Measurements from ENCODE around the gene ITFG1.

DNA sequence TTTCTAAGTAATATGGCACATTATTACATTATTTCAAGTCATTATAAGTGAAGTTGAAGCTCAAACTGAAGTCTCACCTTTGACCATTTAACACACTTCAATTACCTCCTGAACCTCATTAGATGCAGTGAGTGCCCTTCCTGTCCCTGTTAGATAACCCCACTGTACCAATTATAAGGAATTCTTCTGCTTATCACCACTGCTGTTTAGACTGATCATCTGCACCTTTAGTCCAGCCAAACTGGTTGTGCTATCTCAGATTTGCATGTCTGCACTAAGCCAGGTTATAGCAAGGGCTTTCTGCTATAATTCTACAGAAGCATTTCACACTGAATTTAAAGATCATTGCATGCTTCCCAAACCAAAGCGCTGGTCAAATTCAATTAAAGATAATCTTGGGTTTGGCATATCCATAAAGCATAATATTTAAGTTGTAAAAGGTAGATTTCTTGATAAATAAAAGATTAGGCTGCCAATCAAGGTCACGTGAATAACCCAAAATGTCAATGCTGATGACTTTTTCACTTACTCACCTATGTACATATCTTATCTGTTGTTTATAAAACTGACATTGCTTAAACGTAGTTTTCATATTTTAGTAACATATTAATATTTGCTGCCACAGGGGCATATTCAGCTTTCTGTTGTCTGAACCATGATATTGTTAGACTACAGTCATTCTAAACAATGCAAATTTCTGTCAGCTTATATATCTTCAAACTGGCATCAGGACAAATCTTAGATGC, 11.9 kb downstream of the ITFG1 start:
- TF ChIP-seq POLR2A (IDR thresholded peaks at IDR 0.05; ENCODE audit: extremely low read depth, insufficient read length), result no peak
- TF ChIP-seq, protein P1, sequence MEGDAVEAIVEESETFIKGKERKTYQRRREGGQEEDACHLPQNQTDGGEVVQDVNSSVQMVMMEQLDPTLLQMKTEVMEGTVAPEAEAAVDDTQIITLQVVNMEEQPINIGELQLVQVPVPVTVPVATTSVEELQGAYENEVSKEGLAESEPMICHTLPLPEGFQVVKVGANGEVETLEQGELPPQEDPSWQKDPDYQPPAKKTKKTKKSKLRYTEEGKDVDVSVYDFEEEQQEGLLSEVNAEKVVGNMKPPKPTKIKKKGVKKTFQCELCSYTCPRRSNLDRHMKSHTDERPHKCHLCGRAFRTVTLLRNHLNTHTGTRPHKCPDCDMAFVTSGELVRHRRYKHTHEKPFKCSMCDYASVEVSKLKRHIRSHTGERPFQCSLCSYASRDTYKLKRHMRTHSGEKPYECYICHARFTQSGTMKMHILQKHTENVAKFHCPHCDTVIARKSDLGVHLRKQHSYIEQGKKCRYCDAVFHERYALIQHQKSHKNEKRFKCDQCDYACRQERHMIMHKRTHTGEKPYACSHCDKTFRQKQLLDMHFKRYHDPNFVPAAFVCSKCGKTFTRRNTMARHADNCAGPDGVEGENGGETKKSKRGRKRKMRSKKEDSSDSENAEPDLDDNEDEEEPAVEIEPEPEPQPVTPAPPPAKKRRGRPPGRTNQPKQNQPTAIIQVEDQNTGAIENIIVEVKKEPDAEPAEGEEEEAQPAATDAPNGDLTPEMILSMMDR (IDR thresholded peaks at IDR 0.05; ENCODE audit: low read depth, low read length), result no peak
- TF ChIP-seq, protein P2, sequence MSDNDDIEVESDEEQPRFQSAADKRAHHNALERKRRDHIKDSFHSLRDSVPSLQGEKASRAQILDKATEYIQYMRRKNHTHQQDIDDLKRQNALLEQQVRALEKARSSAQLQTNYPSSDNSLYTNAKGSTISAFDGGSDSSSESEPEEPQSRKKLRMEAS (IDR thresholded peaks at IDR 0.05; ENCODE audit: low read depth, low read length), result no peak
- no peak for TF ChIP-seq MYC (IDR thresholded peaks at IDR 0.05; ENCODE audit: low read depth, low read length)
